SK-N-SH treated with all-trans-retinoic acid at 6 μM for 48 hours (cell line): ENCODE results near the gene CCN2.

Experiments
- ATAC-seq: fragments of 200-7000 bp; cut with Tn5 transposase; 3 replicates; pipeline ENCODE4 v1.9.1; 2020; ENCODE audit warnings: mild to moderate bottlenecking, moderate library complexity
- ARNTL ChIP-seq: fragments of 450-650 bp; formaldehyde crosslinking; IDR thresholded peaks from 2 replicates; pipeline ENCODE4 v1.5.0; 2020; ENCODE audit warnings: low read depth, mild to moderate bottlenecking, moderate library complexity, borderline replicate concordance
- BACH2 ChIP-seq: fragments of 250-450 bp; sonication (Bioruptor Pico); IDR thresholded peaks from 2 replicates; pipeline ENCODE4 v1.9.0; 2021; ENCODE audit warnings: mild to moderate bottlenecking, borderline replicate concordance
- CREB5 ChIP-seq: fragments of 250-450 bp; sonication (Bioruptor Pico); IDR thresholded peaks from 2 replicates; pipeline ENCODE4 v1.5.1; 2020; ENCODE audit warnings: low read depth, mild to moderate bottlenecking, moderate library complexity
- CSRNP3 ChIP-seq: fragments of 250-450 bp; sonication (Bioruptor Pico); IDR thresholded peaks from 2 replicates; pipeline ENCODE4 v1.5.1; 2021; ENCODE audit warnings: mild to moderate bottlenecking, moderate library complexity
- ESRRG ChIP-seq: fragments of 250-450 bp; sonication (Bioruptor Pico); IDR thresholded peaks from 2 replicates; pipeline ENCODE4 v1.6.1; 2021; ENCODE audit warnings: mild to moderate bottlenecking
- GLIS3 ChIP-seq: fragments of 250-450 bp; sonication (Bioruptor Pico); IDR thresholded peaks from 2 replicates; pipeline ENCODE4 v1.5.0; 2020; ENCODE audit warnings: mild to moderate bottlenecking, moderate library complexity
- ISL1 ChIP-seq: fragments of 250-450 bp; sonication (Bioruptor Pico); IDR thresholded peaks from 2 replicates; pipeline ENCODE4 v2.1.2; 2022; ENCODE audit warnings: mild to moderate bottlenecking, moderate library complexity
- OSR1 ChIP-seq: fragments of 250-450 bp; sonication (Bioruptor Pico); IDR thresholded peaks from 2 replicates; pipeline ENCODE4 v1.8.0; 2022; ENCODE audit warnings: moderate library complexity, mild to moderate bottlenecking, inconsistent platforms
- PATZ1 ChIP-seq: fragments of 250-450 bp; sonication (Bioruptor Pico); IDR thresholded peaks from 2 replicates; pipeline ENCODE4 v1.8.0; 2020; ENCODE audit warnings: mild to moderate bottlenecking, moderate library complexity, borderline replicate concordance
- POU6F1 ChIP-seq: fragments of 250-450 bp; sonication (Bioruptor Pico); IDR thresholded peaks from 2 replicates; pipeline ENCODE4 v1.8.0; 2021; ENCODE audit warnings: low read depth, mild to moderate bottlenecking, moderate library complexity, borderline replicate concordance
- RARB ChIP-seq: fragments of 250-450 bp; sonication (Bioruptor Pico); IDR thresholded peaks from 2 replicates; pipeline ENCODE4 v1.8.0; 2021; ENCODE audit warnings: mild to moderate bottlenecking, moderate library complexity
- SNAI2 ChIP-seq: fragments of 250-450 bp; sonication (Bioruptor Pico); IDR thresholded peaks from 2 replicates; pipeline ENCODE4 v1.5.0; 2020; ENCODE audit warnings: mild to moderate bottlenecking, moderate library complexity
- TCF4 ChIP-seq: fragments of 250-450 bp; sonication (Bioruptor Pico); IDR thresholded peaks from 2 replicates; pipeline ENCODE4 v1.8.0; 2021; ENCODE audit warnings: mild to moderate bottlenecking, moderate library complexity, borderline replicate concordance
- TOX ChIP-seq: fragments of 250-450 bp; sonication (Bioruptor Pico); IDR thresholded peaks from 2 replicates; pipeline ENCODE4 v1.8.0; 2021; ENCODE audit warnings: mild to moderate bottlenecking, moderate library complexity, borderline replicate concordance
- TSHZ2 ChIP-seq: fragments of 250-450 bp; sonication (Bioruptor Pico); IDR thresholded peaks from 2 replicates; pipeline ENCODE4 v1.5.0; 2020; ENCODE audit warnings: mild to moderate bottlenecking, moderate library complexity
- ZC3H10 ChIP-seq: fragments of 250-450 bp; sonication (Bioruptor Pico); IDR thresholded peaks from 2 replicates; pipeline ENCODE4 v1.5.1; 2021; ENCODE audit warnings: mild to moderate bottlenecking, moderate library complexity
- ZFP3 ChIP-seq: fragments of 250-450 bp; sonication (Bioruptor Pico); IDR thresholded peaks from 2 replicates; pipeline ENCODE4 v1.5.0; 2020; ENCODE audit warnings: mild to moderate bottlenecking, moderate library complexity
- ZFP30 ChIP-seq: fragments of 450-650 bp; formaldehyde crosslinking; IDR thresholded peaks from 2 replicates; pipeline ENCODE4 v1.5.0; 2022; ENCODE audit warnings: mild to moderate bottlenecking, moderate library complexity
- ZNF565 ChIP-seq: fragments of 450-650 bp; formaldehyde crosslinking; conservative IDR thresholded peaks from 2 replicates; pipeline ENCODE4 v1.5.0; 2020; ENCODE audit warnings: low read depth, mild to moderate bottlenecking, moderate library complexity
- ZNF8 ChIP-seq: fragments of 450-650 bp; formaldehyde crosslinking; IDR thresholded peaks from 2 replicates; pipeline ENCODE4 v1.5.0; 2020; ENCODE audit warnings: mild to moderate bottlenecking, moderate library complexity

CCN2 gene

GRCh38 chr6:131979515-131980337, 28.6 kb upstream of the CCN2 start:
- ATAC-seq, result peak; percentile 72
- 0 out of 2 replicates have a peak, but pooled peaks have one; percentile 35 for TF ChIP-seq TOX
- TF ChIP-seq RARB, result no peak
- TF ChIP-seq ZNF565 (CRISPR knock-in tag), result no peak
- TF ChIP-seq CSRNP3, result no peak
- TF ChIP-seq ZNF8, result no peak
- no peak for TF ChIP-seq ZFP30 (CRISPR knock-in tag)

- TF ChIP-seq ZNF565 (CRISPR knock-in tag), result no peak
- no peak for TF ChIP-seq POU6F1
- no peak for TF ChIP-seq SNAI2 (CRISPR knock-in tag)
- TF ChIP-seq RARB, result no peak
- TF ChIP-seq ARNTL (CRISPR knock-in tag), result no peak
- no peak for TF ChIP-seq ZFP3 (CRISPR knock-in tag)
- TF ChIP-seq ZC3H10 (CRISPR knock-in tag), result no peak
- TF ChIP-seq TSHZ2 (CRISPR knock-in tag), result no peak
- TF ChIP-seq TCF4 (CRISPR knock-in tag), result no peak
- TF ChIP-seq ESRRG, result no peak
- TF ChIP-seq ZNF8, result no peak
- TF ChIP-seq, all 23 proteins: peak for 0
- no peak for ATAC-seq
Observed at GRCh38 chr6:131978522-131978921, 27.4 kb upstream of the CCN2 start.

GRCh38 chr6:131976545-131977061, 25.4 kb upstream of the CCN2 start:
- TF ChIP-seq ARNTL (CRISPR knock-in tag) (no peak), ISL1 (CRISPR knock-in tag) (no peak), PATZ1 (CRISPR knock-in tag) (no peak), ZNF8 (no peak), ZFP3 (CRISPR knock-in tag) (no peak), TOX (no peak), GLIS3 (CRISPR knock-in tag) (no peak), BACH2 (CRISPR knock-in tag) (no peak), CSRNP3 (no peak)
- ATAC-seq, result peak; percentile 26

- ATAC-seq, result no peak
- no peak for TF ChIP-seq ZFP3 (CRISPR knock-in tag)
- TF ChIP-seq TCF4 (CRISPR knock-in tag), result no peak
- TF ChIP-seq ARNTL (CRISPR knock-in tag), result no peak
- TF ChIP-seq ZFP30 (CRISPR knock-in tag), result no peak
- no peak for TF ChIP-seq ESRRG
- no peak for TF ChIP-seq GLIS3 (CRISPR knock-in tag)
- no peak for TF ChIP-seq RARB
- no peak for TF ChIP-seq TSHZ2 (CRISPR knock-in tag)
- no peak for TF ChIP-seq OSR1 (CRISPR knock-in tag)
- TF ChIP-seq ZC3H10 (CRISPR knock-in tag), result no peak
- no peak for TF ChIP-seq TOX
- TF ChIP-seq SNAI2 (CRISPR knock-in tag), result no peak
- no peak for TF ChIP-seq CREB5 (CRISPR knock-in tag)
Observed at GRCh38 chr6:131972741-131973140, 21.6 kb upstream of the CCN2 start.
